Heart right ventricle (tissue), 16 donors: ENCODE results near the gene JRKL. TPM values are rescaled to one million over a fixed set of nuclear protein-coding genes. Genes with fewer than 3 reads are reported as not detected.
A peak's percentile ranks its signal among the peaks of the same experiment; 100 is the strongest.

ENCODE experiments used
- ATAC-seq, 8 donors: fragments of 200-7000 bp; cut with Tn5 transposase; one replicate each; pipeline ENCODE4 v1.9.1; 2020; ENCODE audit warnings: mild to moderate bottlenecking in 8 of 8, moderate library complexity in 8 of 8, moderate number of reproducible peaks in 1 of 8
- DNase-seq, 2 donors: peaks; one replicate each; pipeline ENCODE4 v3.0.0-alpha.2; 2020
- H3K27ac ChIP-seq, 10 donors: fragments of 200-600 bp; sonication (generic) in 2 of 10; one replicate each; pipeline versions ENCODE4 v1.5.0 to v1.8.0; 2020 to 2022; ENCODE audit warnings: mild to moderate bottlenecking in 3 of 10
- H3K27me3 ChIP-seq, 7 donors: fragments of 200-600 bp; one replicate each; pipeline ENCODE4 v1.8.0; 2021 to 2022; ENCODE audit warnings: mild to moderate bottlenecking in 2 of 7
- H3K36me3 ChIP-seq, 9 donors: fragments of 200-600 bp; sonication (generic) in 1 of 9; one replicate each; pipeline versions ENCODE4 v1.5.0 to v1.8.0; 2020 to 2022; ENCODE audit warnings: mild to moderate bottlenecking in 2 of 9
- H3K4me1 ChIP-seq, 9 donors: fragments of 200-600 bp; sonication (generic) in 1 of 9; one replicate each; pipeline versions ENCODE4 v1.5.0 to v1.8.0; 2020 to 2022; ENCODE audit warnings: mild to moderate bottlenecking in 4 of 9
- H3K4me3 ChIP-seq, 10 donors: fragments of 200-600 bp; sonication (generic) in 2 of 10; one replicate each; pipeline versions ENCODE4 v1.5.0 to v1.8.0; 2020 to 2022; ENCODE audit warnings: mild to moderate bottlenecking in 7 of 10, moderate library complexity in 2 of 10
- H3K9me3 ChIP-seq, 11 donors: fragments of 200-600 bp in 10 of 11; sonication (generic) in 2 of 11; one replicate each; pipeline versions ENCODE4 v1.5.0 to v1.8.0; 2013 to 2022; ENCODE audit warnings: mild to moderate bottlenecking in 2 of 11, control low read depth in 1 of 11, moderate library complexity in 1 of 11
- CTCF ChIP-seq, 9 donors: fragments of 200-600 bp; sonication (generic) in 2 of 9; IDR thresholded peaks; one replicate each; pipeline versions ENCODE4 v1.5.0 to v1.8.0; 2021 to 2022; ENCODE audit warnings: antibody characterized with exemption in 9 of 9, mild to moderate bottlenecking in 5 of 9, moderate library complexity in 1 of 9
- WGBS, 2 donors: extraction: QIAGEN DNeasy Blood & Tissue Kit; methylation state at CpG; one replicate each; pipeline ENCODE4 v1.1.7; 2013; ENCODE audit warnings: inconsistent platforms in 1 of 2; 5-methylcytosine and 5-hydroxymethylcytosine counted together
- intact Hi-C, 10 donors: fragments of 100-400 bp; cut with DNase I; formaldehyde crosslinking; loops; one replicate each; pipeline versions ENCODE4 v1.11.1 to v1.14.2; 2022
- polyA plus RNA-seq, 2 donors: library from polyadenylated mRNA; stranded (reverse); fragments of 200-250 nt; gene quantifications; one replicate each; pipeline ENCODE4 v1.2.3, GENCODE V29; 2013
- total RNA-seq, 10 donors: library from RNA; stranded (reverse); fragmentation: NEBNext Ultra II Directional in 3 of 10; extraction: Animal tissue kit (Norgen Biotek cat#: 25700) in 3 of 10; gene quantifications; one replicate each; pipeline versions ENCODE4 v1.2.1 to v1.2.4, GENCODE V29; 2021 to 2023
- donor health status: Arrhythmogenic right ventricular cardiomyopathy.
- donor health status: ischemic (EF 13 %, LVEDD 7.1; RV severe dilation, severe dysfunction).
- donor health status: healthy with polysubstance abuse.
- donor health status: DM: no; HTN: yes; CAD: no.
- donor health status: DM: no; HTN: no; CAD: no.
- donor health status: ischemic (EF 25% LVEDD 6.9; RV normal size, moderate dysfunction).
- donor health status: ischemic (EF 25% LVEDD 5.7; RV mildly dilated, moderate dysfunction).
- donor health status: healthy.
- donor health status: DM: yes; HTN: yes; CAD: no.
- donor health status: Ischemic cardiomyopathy.
- donor health status: ischemic (EF 35%, LVEDD 5.7; RV mildly dilated, moderate dysfunction).
- donor health status: nonischemic (EF 11% LVEDD 7.7; RV severe dilation, severe dysfunction).
- donor health status: DM: yes; HTN: yes; CAD: no.
- donor health status: PGD.
- donor health status: ischemic (EF 29% LVEDD 5.4; RV normal size, mild dysfunction).
- donor health status: nonischemic (EF 23%, LVEDD 6.1; RV moderate dilation, normal function).

JRKL gene
- total and polyA plus RNA-seq, 12 donors: 3.4 to 7.5 (median 5.9) TPM

- ATAC-seq: no peak
- intact Hi-C loops: no loop called here
These were observed 4.6 kb upstream of the JRKL start for GRCh38 chr11:96385187-96385586.

GRCh38 chr11:96388891-96389719, 708 bp upstream of the JRKL start:
- intact Hi-C loops: no loop called here
- Histone ChIP-seq H3K4me3 (peak overlapping the region; percentile 62 to 97 (median 88)), H3K36me3 (peaks cover 0 to 25% (median 0%) of the 10 kb centered on the region in 9 donors), H3K9me3 (no peaks in the 10 kb centered on the region), H3K4me1 (peaks cover 0 to 46% (median 24%) of the 10 kb centered on the region in 9 donors), H3K27ac (peak overlapping the region; percentile 44 to 93 (median 88)), H3K27me3 (no peaks in the 10 kb centered on the region)
- DNase-seq (no peak), ATAC-seq (peak; percentile 23 to 68 (median 57))
- WGBS, 2 donors: 0 to 1% methylated on average over 30 of the region's 30 CpGs
- no peak for TF ChIP-seq CTCF (IDR thresholded peaks at IDR 0.05)

More at GRCh38 chr11:96385187-96385586, 4.6 kb upstream of the JRKL start:
- no peak overlapping the region for H3K27ac ChIP-seq
- WGBS, 2 donors: 90 to 91% methylated on average over 2 of the region's 2 CpGs
- peaks cover 0 to 23% (median 15%) of the 10 kb centered on the region in 9 donors for H3K4me1 ChIP-seq
- no peak for DNase-seq
- no peaks in the 10 kb centered on the region for H3K27me3 ChIP-seq
- H3K9me3 ChIP-seq: no peaks in the 10 kb centered on the region
- peaks cover 0 to 65% (median 4%) of the 10 kb centered on the region in 9 donors for H3K36me3 ChIP-seq
- TF ChIP-seq CTCF (IDR thresholded peaks at IDR 0.05): no peak
- no peak overlapping the region for H3K4me3 ChIP-seq

- 9% methylated on average over 6 of the region's 6 CpGs for WGBS, 2 donors
- intact Hi-C loops: loop anchor here in 8 of 10 donors (5.0 to 10.0 kb wide), 3 partner anchors 546 to 556 kb away; no protein-coding TSS in a partner anchor
These were observed 627 bp downstream of the JRKL start for GRCh38 chr11:96390488-96390792.

More at GRCh38 chr11:96390488-96390792, 627 bp downstream of the JRKL start:
- H3K9me3 ChIP-seq: no peaks in the 10 kb centered on the region
- peaks cover 0 to 15% (median 0%) of the 10 kb centered on the region in 9 donors for H3K36me3 ChIP-seq
- DNase-seq (no peak), ATAC-seq (peak in 6 of 8 donors; percentile 1 to 25 (median 7))
- H3K27me3 ChIP-seq: no peaks in the 10 kb centered on the region
- H3K4me1 ChIP-seq: peaks cover 0 to 46% (median 24%) of the 10 kb centered on the region in 9 donors
- H3K27ac ChIP-seq: peak overlapping the region in 9 of 10 donors; percentile 72 to 93 (median 89)
- H3K4me3 ChIP-seq: peak overlapping the region; percentile 62 to 97 (median 88)
- no peak for TF ChIP-seq CTCF (IDR thresholded peaks at IDR 0.05)
